ENCODE results near the gene COQ5. TPM values are rescaled to one million over a fixed set of nuclear protein-coding genes. Genes with fewer than 3 reads are reported as not detected.

The COQ5 gene
- total RNA-seq, 1 experiment from 2014 or later = 32.2 TPM

DNA sequence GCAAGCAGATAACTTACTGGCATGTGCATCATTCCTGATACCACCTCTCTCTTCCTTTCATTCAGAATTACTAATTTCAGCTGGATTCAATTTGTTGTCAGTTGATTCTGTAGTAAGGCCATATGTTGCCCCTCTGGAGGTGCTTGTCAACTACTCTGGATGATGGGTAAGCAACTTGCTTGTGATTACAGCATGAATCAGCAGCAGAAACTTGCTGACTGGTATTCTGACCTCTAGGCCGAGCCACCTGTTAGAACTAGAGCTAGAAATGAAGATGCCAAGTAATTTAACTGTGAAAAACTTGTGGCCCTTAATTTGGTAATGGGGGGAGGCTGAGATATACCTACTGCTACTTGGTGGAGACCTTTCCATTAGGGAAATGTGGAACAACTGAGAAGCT lies 10.3 kb upstream of the COQ5 start:
- BruUV-seq (replicated peaks) = no TSS peak
- Histone ChIP-seq H3K4me2 (peak overlapping the region; percentile 92), H3K27me3 (ENCODE audit: insufficient read depth, low read depth) (no peaks in the 10 kb centered on the region), H3F3A (ENCODE audit: insufficient read depth, low read depth) (peaks cover 17% of the 10 kb centered on the region; the same call in 1 of the 2 replicates), H4K20me1 (ENCODE audit: insufficient read depth) (peaks cover 89% of the 10 kb centered on the region), H3K4me1 (replicated peaks; ENCODE audit: insufficient read depth) (peaks cover 44% of the 10 kb centered on the region), H3K36me3 (ENCODE audit: low read depth) (peaks cover 27% of the 10 kb centered on the region; the same call in 1 of the 2 replicates), H2AFZ (no peak overlapping the region), H3K9me2 (ENCODE audit: insufficient read depth) (no peaks in the 10 kb centered on the region), H3K27ac (peak overlapping the region; percentile 47), H3K9me3 (ENCODE audit: insufficient read depth, low read depth) (no peaks in the 10 kb centered on the region), H3K4me3 (no peak overlapping the region), H3K79me2 (ENCODE audit: low read depth) (peaks cover 100% of the 10 kb centered on the region)
- TF ChIP-seq EZH2 (IDR thresholded peaks at IDR 0.05; ENCODE audit: low read depth) (no peak), CTCF (conservative IDR thresholded peaks at IDR 0.05) (no peak)
- intact Hi-C loops (cut with micrococcal nuclease; ENCODE audit: unreplicated experiment) = no loop called here
- POLR2A ChIA-PET (ENCODE audit: unreplicated experiment) = interaction anchor here (0.5 to 0.6 kb wide), 6 partner anchors 12 to 301 kb away, joined by 3 to 15 read pairs (median 4); no protein-coding TSS in a partner anchor
- CTCF ChIA-PET = no interaction called here
- no peak for DNase-seq

GRCh38 chr12:120538281-120539156 lies 9.6 kb upstream of the COQ5 start:
- Histone ChIP-seq H3K9me2 (ENCODE audit: insufficient read depth) (no peaks in the 10 kb centered on the region), H3K4me2 (peak overlapping the region; percentile 92), H3K4me1 (replicated peaks; ENCODE audit: insufficient read depth) (peaks cover 44% of the 10 kb centered on the region), H3K36me3 (ENCODE audit: low read depth) (peaks cover 27% of the 10 kb centered on the region; the same call in 1 of the 2 replicates), H3K4me3 (peak overlapping the region; percentile 27; the same call in 1 of the 2 replicates), H2AFZ (no peak overlapping the region), H3K27ac (peak overlapping the region; percentile 47), H3K9me3 (ENCODE audit: insufficient read depth, low read depth) (no peaks in the 10 kb centered on the region), H3K27me3 (ENCODE audit: insufficient read depth, low read depth) (no peaks in the 10 kb centered on the region), H3F3A (ENCODE audit: insufficient read depth, low read depth) (peaks cover 17% of the 10 kb centered on the region; the same call in 1 of the 2 replicates), H4K20me1 (ENCODE audit: insufficient read depth) (peaks cover 82% of the 10 kb centered on the region), H3K79me2 (ENCODE audit: low read depth) (peaks cover 94% of the 10 kb centered on the region)
- POLR2A ChIA-PET (ENCODE audit: unreplicated experiment) = interaction anchor here (0.5 to 0.6 kb wide), 4 partner anchors 33 to 300 kb away, joined by 3 to 4 read pairs (median 3); no protein-coding TSS in a partner anchor
- CTCF ChIA-PET = interaction anchor here (0.7 kb wide), 1 partner anchor 11 kb away, joined by 3 read pairs; no protein-coding TSS in a partner anchor
- intact Hi-C loops (cut with micrococcal nuclease; ENCODE audit: unreplicated experiment) = no loop called here
- TF ChIP-seq EZH2 (IDR thresholded peaks at IDR 0.05; ENCODE audit: low read depth) (no peak), CTCF (conservative IDR thresholded peaks at IDR 0.05) (no peak)
- DNase-seq = peak; percentile 58 to 68
- BruUV-seq (replicated peaks) = no TSS peak

DNA sequence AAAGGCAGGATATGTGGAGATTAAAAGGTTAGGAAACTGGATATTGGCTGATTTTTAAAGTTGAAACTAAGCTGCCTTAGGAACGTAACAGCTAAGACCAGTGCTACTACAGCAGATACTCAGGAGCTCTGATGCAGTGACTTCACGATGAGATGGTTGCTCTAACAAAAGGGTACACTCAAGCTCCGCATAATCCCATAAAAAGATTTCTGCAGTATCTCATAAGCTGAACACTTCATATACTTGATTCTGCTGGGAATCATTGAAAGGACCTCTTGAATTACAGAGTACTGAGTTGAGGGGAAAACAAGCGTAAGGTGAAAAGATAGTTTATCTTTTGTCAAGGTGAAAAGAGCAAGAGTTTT lies 8.9 kb upstream of the COQ5 start:
- no peak overlapping the region for H3K27ac ChIP-seq
- peak overlapping the region; percentile 92 for H3K4me2 ChIP-seq
- H3K4me1 ChIP-seq (replicated peaks; ENCODE audit: insufficient read depth) = peaks cover 44% of the 10 kb centered on the region
- DNase-seq = no peak
- POLR2A ChIA-PET (ENCODE audit: unreplicated experiment) = no interaction called here
- H3K9me2 ChIP-seq (ENCODE audit: insufficient read depth) = no peaks in the 10 kb centered on the region
- H3K9me3 ChIP-seq (ENCODE audit: insufficient read depth, low read depth) = no peaks in the 10 kb centered on the region
- peak overlapping the region; percentile 24; the same call in 1 of the 2 replicates for H3K4me3 ChIP-seq
- H3F3A ChIP-seq (ENCODE audit: insufficient read depth, low read depth) = peaks cover 18% of the 10 kb centered on the region; the same call in 1 of the 2 replicates
- H3K79me2 ChIP-seq (ENCODE audit: low read depth) = peaks cover 87% of the 10 kb centered on the region
- CTCF ChIA-PET = interaction anchor here (0.6 to 0.7 kb wide), 3 partner anchors 12 to 839 kb away, joined by 3 to 7 read pairs (median 3); no protein-coding TSS in a partner anchor
- H2AFZ ChIP-seq = no peak overlapping the region
- H3K27me3 ChIP-seq (ENCODE audit: insufficient read depth, low read depth) = no peaks in the 10 kb centered on the region
- H3K36me3 ChIP-seq (ENCODE audit: low read depth) = peaks cover 27% of the 10 kb centered on the region; the same call in 1 of the 2 replicates
- intact Hi-C loops (cut with micrococcal nuclease; ENCODE audit: unreplicated experiment) = no loop called here
- BruUV-seq (replicated peaks) = no TSS peak
- no peak for TF ChIP-seq CTCF (conservative IDR thresholded peaks at IDR 0.05)
- no peak for TF ChIP-seq EZH2 (IDR thresholded peaks at IDR 0.05; ENCODE audit: low read depth)
- H4K20me1 ChIP-seq (ENCODE audit: insufficient read depth) = peaks cover 75% of the 10 kb centered on the region

Data from PC-9 (cell line).